ENCODE measurements around the gene HNMT.
"Not testable (repeated sequence)": the region's sequence is repeated elsewhere in the genome, so short reads cannot be mapped to it uniquely, and the experiment has no call there.

HNMT gene

GRCh38 chr2:137964066-137964858, at the start of gene HNMT:
TSS of gene HNMT (plus strand) at chr2:137964473. CDS start at chr2:137964492, 19 bp downstream.
- DNase-seq = peak; percentile 85

GRCh38 chr2:137921105-137921880, 43.0 kb upstream of the HNMT start:
- peak; percentile 6 for DNase-seq

- not testable (repeated sequence) for DNase-seq
These were observed 42.1 kb upstream of the HNMT start for GRCh38 chr2:137922171-137922570.

GRCh38 chr2:137924019-137924418, 40.3 kb upstream of the HNMT start:
- DNase-seq = no peak

- DNase-seq = no peak
These were observed 38.7 kb upstream of the HNMT start for GRCh38 chr2:137925599-137925998.

GRCh38 chr2:137927846-137928245, 36.4 kb upstream of the HNMT start:
- DNase-seq = no peak

- no peak for DNase-seq
These were observed 35.4 kb upstream of the HNMT start for GRCh38 chr2:137928547-137929518.

- no peak for DNase-seq
These were observed 34.8 kb upstream of the HNMT start for GRCh38 chr2:137929519-137929916.

- no peak for DNase-seq
These were observed 34.1 kb upstream of the HNMT start for GRCh38 chr2:137930146-137930545.

- DNase-seq = no peak
These were observed 28.7 kb upstream of the HNMT start for GRCh38 chr2:137935591-137935990.

- no peak for DNase-seq
These were observed 27.0 kb upstream of the HNMT start for GRCh38 chr2:137937246-137937645.

- no peak for DNase-seq
These were observed 26.5 kb upstream of the HNMT start for GRCh38 chr2:137937778-137938177.

- no peak for DNase-seq
These were observed 26.1 kb upstream of the HNMT start for GRCh38 chr2:137938204-137938603.

GRCh38 chr2:137939026-137939425, 25.2 kb upstream of the HNMT start:
- no peak for DNase-seq

GRCh38 chr2:137940154-137940553, 24.1 kb upstream of the HNMT start:
- no peak for DNase-seq

GRCh38 chr2:137942037-137942832, 22.0 kb upstream of the HNMT start:
- DNase-seq = no peak

- no peak for DNase-seq
These were observed 21.2 kb upstream of the HNMT start for GRCh38 chr2:137942833-137943677.

- DNase-seq = no peak
These were observed 20.5 kb upstream of the HNMT start for GRCh38 chr2:137943678-137944347.

GRCh38 chr2:137944714-137945113, 19.6 kb upstream of the HNMT start:
- no peak for DNase-seq

GRCh38 chr2:137945229-137945628, 19.0 kb upstream of the HNMT start:
- DNase-seq = no peak

GRCh38 chr2:137946227-137946626, 18.0 kb upstream of the HNMT start:
- no peak for DNase-seq
